ENCODE results near the gene PDSS1.
A peak's percentile ranks its signal among the peaks of the same experiment; 100 is the strongest.
"Not testable (repeated sequence)": the region's sequence is repeated elsewhere in the genome, so short reads cannot be mapped to it uniquely, and the experiment has no call there.

PDSS1 gene, protein sequence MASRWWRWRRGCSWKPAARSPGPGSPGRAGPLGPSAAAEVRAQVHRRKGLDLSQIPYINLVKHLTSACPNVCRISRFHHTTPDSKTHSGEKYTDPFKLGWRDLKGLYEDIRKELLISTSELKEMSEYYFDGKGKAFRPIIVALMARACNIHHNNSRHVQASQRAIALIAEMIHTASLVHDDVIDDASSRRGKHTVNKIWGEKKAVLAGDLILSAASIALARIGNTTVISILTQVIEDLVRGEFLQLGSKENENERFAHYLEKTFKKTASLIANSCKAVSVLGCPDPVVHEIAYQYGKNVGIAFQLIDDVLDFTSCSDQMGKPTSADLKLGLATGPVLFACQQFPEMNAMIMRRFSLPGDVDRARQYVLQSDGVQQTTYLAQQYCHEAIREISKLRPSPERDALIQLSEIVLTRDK

DNA sequence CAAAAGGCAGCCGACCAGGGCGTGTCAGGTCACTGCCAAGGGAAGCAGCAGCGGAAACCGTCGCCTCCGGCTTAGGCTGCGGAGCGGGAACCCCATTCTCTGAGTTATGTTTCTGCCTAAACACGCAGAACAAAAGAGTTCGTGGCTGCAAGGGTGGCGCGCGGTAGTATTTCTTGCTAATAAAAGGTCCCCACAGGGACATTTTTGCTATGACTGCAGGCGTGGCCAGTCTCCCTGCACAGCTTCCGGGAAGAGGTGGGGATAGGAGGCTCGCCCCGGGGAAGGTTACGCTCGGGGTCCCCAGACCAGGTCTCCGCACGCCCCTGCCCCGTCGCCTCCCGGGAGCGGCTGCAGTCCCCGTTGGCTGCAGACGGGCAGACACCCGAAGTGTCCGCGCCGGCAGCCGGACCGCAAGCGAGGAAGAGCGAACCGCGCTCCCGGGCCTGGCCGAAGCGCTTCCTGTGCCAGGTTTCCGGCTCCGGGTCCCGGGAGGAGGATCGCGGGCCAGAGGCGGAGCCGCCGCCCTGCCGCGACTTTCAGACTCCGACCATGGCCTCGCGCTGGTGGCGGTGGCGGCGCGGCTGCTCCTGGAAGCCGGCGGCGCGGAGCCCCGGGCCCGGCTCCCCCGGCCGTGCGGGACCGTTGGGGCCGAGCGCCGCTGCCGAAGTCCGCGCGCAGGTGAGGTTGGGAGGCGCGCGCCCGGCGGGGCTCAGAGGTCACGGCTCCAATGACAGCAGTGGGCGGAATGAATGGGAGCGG, at the start of gene PDSS1:
PDSS1 (plus strand) TSS at position 539 of the 759 bp plus-strand sequence; CDS start at position 550, 11 bp downstream.
- peaks cover 36% of the 10 kb centered on the region for H3K36me3 Mint-ChIP-seq (ENCODE audit: low read depth)
- no peaks in the 10 kb centered on the region for H3K9me3 Mint-ChIP-seq
- peak within 1 kb of the TSS; percentile 100 for H3K4me3 Mint-ChIP-seq
- H3K27ac Mint-ChIP-seq = peak within 1 kb of the TSS; percentile 98
- peak; percentile 72 for DNase-seq
- no peaks in the 10 kb centered on the region for H3K27me3 Mint-ChIP-seq
- ATAC-seq = peak; percentile 87
- peaks cover 36% of the 10 kb centered on the region for H3K4me1 Mint-ChIP-seq

DNA sequence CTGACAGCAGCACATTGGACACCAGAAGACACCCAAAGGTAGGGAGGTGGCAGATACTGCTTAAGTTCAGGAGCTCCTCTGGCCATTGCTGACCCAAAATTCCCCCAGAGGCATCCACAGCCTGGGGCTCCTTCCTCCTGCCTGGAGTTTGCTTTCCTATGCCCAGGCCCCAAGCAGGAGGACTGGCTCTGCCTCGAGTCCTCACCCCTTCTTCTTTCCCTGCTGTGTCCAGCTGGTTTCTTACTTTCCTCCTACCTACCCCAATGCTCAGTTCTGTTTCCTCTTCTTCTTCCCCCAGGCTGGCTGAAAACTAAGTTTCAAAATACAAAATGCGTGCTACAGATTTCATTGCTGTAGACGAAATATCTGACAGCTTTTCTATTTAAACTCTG, 49.3 kb upstream of the PDSS1 start:
- H3K36me3 Mint-ChIP-seq (ENCODE audit: low read depth); ATAC-seq; H3K9me3 Mint-ChIP-seq; DNase-seq; H3K27ac Mint-ChIP-seq; H3K27me3 Mint-ChIP-seq; H3K4me1 Mint-ChIP-seq; H3K4me3 Mint-ChIP-seq: not testable (repeated sequence)

DNA sequence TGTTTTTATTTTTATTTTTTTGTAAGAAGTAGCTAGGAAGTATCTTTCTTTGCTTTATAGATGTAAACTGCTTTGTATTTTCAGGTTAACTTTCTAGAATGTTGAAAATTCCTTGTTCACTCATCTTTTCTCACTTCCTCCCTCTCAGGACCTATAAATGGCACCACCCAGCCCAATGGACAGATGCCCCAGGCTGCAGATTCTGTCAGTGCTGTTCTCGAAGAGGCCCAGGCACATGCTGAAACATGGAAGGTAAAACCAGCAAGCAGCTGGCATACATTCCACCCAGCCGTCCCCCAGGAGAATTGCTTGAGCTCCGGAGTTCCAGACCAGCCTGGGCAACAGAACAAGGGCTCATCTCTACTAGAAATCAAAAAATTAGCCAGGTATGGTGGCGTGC, 47.1 kb upstream of the PDSS1 start:
- no peaks in the 10 kb centered on the region for H3K9me3 Mint-ChIP-seq
- peaks cover 2% of the 10 kb centered on the region for H3K27me3 Mint-ChIP-seq
- no peak overlapping the region for H3K4me3 Mint-ChIP-seq
- H3K27ac Mint-ChIP-seq = no peak overlapping the region
- no peaks in the 10 kb centered on the region for H3K36me3 Mint-ChIP-seq (ENCODE audit: low read depth)
- DNase-seq = no peak
- no peak for ATAC-seq
- H3K4me1 Mint-ChIP-seq = no peaks in the 10 kb centered on the region

DNA sequence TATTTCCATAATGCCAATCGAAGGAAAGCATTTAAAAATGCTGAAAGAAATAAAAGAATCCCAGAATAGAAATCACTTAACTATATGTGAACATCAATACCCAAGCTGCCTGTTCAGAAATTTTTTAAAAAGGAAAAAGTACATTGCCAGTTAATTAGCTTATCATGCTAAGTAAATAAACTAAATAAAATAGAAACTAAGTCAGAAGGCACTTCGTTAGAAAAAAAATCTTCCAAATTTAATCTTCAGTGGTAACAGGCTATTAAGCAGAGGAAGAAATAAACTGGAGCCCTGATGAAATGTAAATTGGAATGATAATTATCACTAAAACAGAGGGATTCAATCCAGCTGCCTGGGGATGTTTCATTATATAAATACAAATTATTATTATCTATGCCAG, 46.0 kb upstream of the PDSS1 start:
- H3K4me3 Mint-ChIP-seq; H3K27ac Mint-ChIP-seq; H3K36me3 Mint-ChIP-seq (ENCODE audit: low read depth); H3K9me3 Mint-ChIP-seq; H3K4me1 Mint-ChIP-seq; DNase-seq; H3K27me3 Mint-ChIP-seq; ATAC-seq: not testable (repeated sequence)

DNA sequence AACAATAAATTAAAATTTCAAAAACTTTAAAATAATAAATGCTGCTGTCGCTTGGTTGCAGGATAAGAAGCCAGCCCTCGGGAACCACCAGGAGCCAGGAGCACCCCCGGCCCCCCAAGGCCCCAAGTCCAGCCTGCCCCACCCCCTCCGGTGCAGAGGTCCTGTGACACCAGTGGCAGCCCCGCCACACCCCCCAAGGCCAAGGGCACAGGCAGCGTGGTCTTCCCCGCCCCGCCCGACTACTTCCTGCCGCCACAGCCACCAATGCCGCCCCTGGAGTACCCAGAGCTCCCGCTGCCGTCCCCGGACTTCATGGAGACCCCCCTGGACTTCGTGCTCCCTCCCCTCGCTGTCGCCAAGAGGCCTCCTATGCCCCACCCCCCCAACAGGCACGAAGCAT, 44.5 kb upstream of the PDSS1 start:
- ATAC-seq = no peak
- H3K4me1 Mint-ChIP-seq = no peaks in the 10 kb centered on the region
- H3K4me3 Mint-ChIP-seq = no peak overlapping the region
- no peak for DNase-seq
- peaks cover 2% of the 10 kb centered on the region for H3K27me3 Mint-ChIP-seq
- no peaks in the 10 kb centered on the region for H3K9me3 Mint-ChIP-seq
- no peak overlapping the region for H3K27ac Mint-ChIP-seq
- no peaks in the 10 kb centered on the region for H3K36me3 Mint-ChIP-seq (ENCODE audit: low read depth)

DNA sequence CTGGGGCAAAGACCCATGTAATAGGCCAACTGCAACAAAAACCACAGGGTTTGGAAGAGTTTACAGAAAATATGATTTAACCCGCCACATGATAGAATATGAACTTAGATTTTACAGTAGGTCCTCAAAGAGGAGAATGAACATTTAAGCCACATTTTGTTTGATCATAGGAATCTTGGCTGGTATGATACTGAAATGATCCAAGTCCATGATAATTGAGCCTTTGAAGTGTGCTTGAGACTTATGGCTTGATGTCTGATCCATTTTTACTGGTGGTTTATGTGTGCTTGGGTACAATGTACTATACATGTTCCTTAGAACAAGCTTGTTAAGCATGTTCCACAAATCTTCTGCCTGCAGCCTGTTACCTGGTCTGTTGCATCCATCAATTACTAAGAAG, 41.8 kb upstream of the PDSS1 start:
- ATAC-seq (no peak), DNase-seq (no peak)
- H3K27ac Mint-ChIP-seq = no peak overlapping the region
- H3K4me1 Mint-ChIP-seq = no peaks in the 10 kb centered on the region
- no peaks in the 10 kb centered on the region for H3K9me3 Mint-ChIP-seq
- H3K36me3 Mint-ChIP-seq (ENCODE audit: low read depth) = no peaks in the 10 kb centered on the region
- no peaks in the 10 kb centered on the region for H3K27me3 Mint-ChIP-seq
- H3K4me3 Mint-ChIP-seq = no peak overlapping the region

DNA sequence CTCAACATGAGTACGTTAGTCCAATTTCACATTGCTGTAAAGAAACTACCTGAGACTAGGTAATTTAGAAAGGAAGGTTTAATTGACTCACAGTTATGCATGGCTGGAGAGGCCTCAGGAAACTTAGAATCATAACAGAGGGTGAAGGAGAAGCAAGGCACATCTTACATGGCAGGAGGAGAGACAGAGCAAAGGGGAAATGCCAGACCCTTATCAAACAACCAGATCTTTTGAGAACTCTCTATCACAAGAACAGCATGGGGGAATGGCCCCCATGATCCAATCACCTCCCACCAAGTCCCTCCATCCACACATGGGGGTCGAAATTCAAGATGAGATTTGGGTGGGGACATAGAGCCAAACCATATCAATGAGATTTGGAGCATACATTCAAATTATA, 34.6 kb upstream of the PDSS1 start:
- DNase-seq = no peak
- peaks cover 2% of the 10 kb centered on the region for H3K27me3 Mint-ChIP-seq
- H3K4me1 Mint-ChIP-seq = no peaks in the 10 kb centered on the region
- no peak for ATAC-seq
- H3K36me3 Mint-ChIP-seq (ENCODE audit: low read depth) = no peaks in the 10 kb centered on the region
- H3K9me3 Mint-ChIP-seq = peaks cover 6% of the 10 kb centered on the region
- H3K4me3 Mint-ChIP-seq = no peak overlapping the region
- H3K27ac Mint-ChIP-seq = no peak overlapping the region

DNA sequence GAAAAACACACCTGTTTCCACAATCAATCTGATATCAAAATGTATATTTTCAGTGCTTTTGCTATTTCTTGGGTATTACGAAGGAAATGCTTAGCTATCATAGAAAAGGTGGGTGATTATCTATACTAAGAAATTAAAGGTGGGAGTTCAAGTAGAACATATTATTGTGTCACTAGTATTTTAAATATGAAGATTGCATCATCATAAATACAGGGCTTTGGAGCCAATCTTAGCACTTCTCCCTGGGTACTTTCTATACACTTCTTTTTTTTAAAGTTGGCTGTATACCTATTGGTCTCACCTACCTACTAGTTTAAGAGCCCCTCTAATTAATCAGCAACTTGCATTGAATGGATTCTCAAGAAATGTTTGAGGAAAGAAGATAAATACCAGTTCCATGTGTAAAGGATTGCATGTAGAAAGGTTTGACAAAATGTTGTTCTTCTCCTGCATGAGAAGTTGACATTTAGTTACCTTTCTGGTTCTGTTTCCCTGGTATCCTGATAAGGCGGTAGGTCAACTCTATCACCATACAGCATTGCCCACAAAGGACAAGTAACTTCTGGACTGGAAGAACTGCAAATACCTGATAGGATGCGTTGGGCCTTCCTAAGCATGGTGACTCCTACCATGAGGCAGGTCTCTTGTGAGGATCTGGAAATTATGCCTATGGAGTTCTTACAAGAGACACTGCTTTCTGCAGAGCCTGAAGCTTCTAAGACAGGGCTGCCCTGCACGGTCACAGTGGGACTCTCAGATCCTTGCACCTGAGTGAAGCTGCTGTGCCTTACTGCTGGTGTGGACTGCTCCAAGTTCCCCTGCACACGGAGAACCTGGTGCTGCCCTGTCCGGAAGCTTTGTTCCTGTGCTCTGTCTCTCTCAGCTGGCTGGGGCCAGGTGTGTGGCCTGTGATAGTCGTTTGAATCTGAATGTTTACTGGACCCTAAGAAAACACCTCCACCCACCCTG, 32.1 kb upstream of the PDSS1 start:
- no peak for ATAC-seq
- no peak overlapping the region for H3K27ac Mint-ChIP-seq
- peaks cover 6% of the 10 kb centered on the region for H3K9me3 Mint-ChIP-seq
- H3K4me1 Mint-ChIP-seq = no peaks in the 10 kb centered on the region
- no peaks in the 10 kb centered on the region for H3K36me3 Mint-ChIP-seq (ENCODE audit: low read depth)
- no peak for DNase-seq
- no peak overlapping the region for H3K4me3 Mint-ChIP-seq
- H3K27me3 Mint-ChIP-seq = peaks cover 2% of the 10 kb centered on the region

DNA sequence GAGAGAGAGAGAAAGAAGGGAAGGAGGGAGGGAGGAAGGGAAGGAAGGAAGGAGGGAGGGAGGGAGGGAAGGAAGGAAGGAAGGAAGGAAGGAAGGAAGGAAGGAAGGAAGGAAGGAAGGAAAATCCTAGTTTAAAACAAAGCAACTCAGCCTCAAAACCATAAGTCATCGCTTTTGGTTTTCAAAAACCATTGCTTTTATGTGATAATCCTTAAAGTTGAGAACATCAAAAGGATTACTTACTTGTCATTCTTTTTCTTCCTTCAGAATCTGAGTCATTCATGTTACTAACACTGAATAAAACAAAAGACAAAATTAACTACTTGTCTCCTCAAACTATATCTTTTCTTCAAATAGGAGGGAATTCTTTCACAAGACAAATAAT, 21.6 kb upstream of the PDSS1 start:
- no peak overlapping the region for H3K4me3 Mint-ChIP-seq
- ATAC-seq = no peak
- H3K27me3 Mint-ChIP-seq = no peaks in the 10 kb centered on the region
- peaks cover 2% of the 10 kb centered on the region for H3K4me1 Mint-ChIP-seq
- DNase-seq = no peak
- no peak overlapping the region for H3K27ac Mint-ChIP-seq
- no peaks in the 10 kb centered on the region for H3K9me3 Mint-ChIP-seq
- H3K36me3 Mint-ChIP-seq (ENCODE audit: low read depth) = no peaks in the 10 kb centered on the region

DNA sequence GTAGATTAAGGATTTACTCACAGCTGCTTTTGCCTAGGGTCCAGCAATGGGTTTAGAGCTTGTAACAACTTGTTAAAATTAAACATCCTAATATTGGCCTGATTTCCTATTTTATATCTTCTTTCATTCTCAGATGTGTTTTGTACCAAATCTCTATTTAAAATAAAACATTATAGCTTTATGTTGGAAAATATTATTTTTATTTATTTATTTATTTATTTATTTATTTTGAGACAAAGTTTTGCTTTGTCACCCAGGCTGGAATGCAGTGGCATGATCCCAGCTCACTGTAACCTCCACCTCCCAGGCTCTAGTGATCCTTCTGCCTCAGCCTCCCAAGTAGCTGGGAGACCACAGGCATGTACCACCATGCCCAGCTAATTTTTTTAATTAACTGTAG, 17.9 kb upstream of the PDSS1 start:
- ATAC-seq (no peak), DNase-seq (no peak)
- H3K9me3 Mint-ChIP-seq = no peaks in the 10 kb centered on the region
- no peaks in the 10 kb centered on the region for H3K27me3 Mint-ChIP-seq
- H3K4me3 Mint-ChIP-seq = no peak overlapping the region
- H3K4me1 Mint-ChIP-seq = peaks cover 22% of the 10 kb centered on the region
- H3K27ac Mint-ChIP-seq = no peak overlapping the region
- no peaks in the 10 kb centered on the region for H3K36me3 Mint-ChIP-seq (ENCODE audit: low read depth)

DNA sequence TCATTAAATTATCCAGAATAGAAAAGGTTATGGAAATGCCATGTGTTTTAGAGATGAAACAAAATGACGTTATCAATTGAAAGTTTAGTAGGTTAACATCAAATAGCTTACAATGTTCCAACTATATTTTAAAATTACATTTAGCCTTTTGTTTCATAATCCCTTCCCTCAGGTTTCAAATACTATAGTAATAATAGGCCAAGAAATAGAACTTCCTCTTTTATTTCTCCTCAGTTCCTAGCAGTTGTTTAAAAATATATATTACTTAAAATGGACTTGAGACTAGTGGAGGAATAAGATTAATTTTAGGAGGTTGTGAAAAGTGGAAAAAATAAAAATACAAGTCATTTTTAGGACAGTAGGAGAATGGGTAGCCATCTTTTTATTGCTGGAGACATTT, 16.4 kb upstream of the PDSS1 start:
- Mint-ChIP-seq H3K9me3 (no peaks in the 10 kb centered on the region), H3K4me3 (no peak overlapping the region), H3K27me3 (no peaks in the 10 kb centered on the region), H3K27ac (no peak overlapping the region), H3K4me1 (peaks cover 28% of the 10 kb centered on the region), H3K36me3 (ENCODE audit: low read depth) (no peaks in the 10 kb centered on the region)
- ATAC-seq (no peak), DNase-seq (no peak)

DNA sequence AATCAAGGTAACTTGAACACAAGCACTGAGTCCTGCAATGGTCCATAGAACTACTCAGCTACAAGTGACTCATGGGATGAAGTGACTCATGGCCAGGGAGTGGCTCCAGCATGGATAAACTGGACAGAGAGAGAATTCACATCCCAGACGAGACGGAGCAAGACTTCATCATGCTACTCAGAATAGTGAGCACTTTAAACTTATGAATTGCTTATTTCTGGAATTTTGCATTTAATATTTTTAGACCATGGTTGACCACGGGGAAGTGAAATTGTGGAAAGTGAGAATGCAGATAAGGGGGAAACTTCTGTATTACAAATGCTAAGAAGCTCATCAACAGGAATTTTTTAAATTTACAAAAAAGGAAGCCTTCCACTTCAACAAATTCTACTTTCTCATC, 15.5 kb upstream of the PDSS1 start:
- Mint-ChIP-seq H3K4me1 (peaks cover 28% of the 10 kb centered on the region), H3K27ac (peak overlapping the region; percentile 49)
- not testable (repeated sequence) for H3K36me3 Mint-ChIP-seq (ENCODE audit: low read depth); H3K9me3 Mint-ChIP-seq; H3K27me3 Mint-ChIP-seq; ATAC-seq; H3K4me3 Mint-ChIP-seq; DNase-seq

DNA sequence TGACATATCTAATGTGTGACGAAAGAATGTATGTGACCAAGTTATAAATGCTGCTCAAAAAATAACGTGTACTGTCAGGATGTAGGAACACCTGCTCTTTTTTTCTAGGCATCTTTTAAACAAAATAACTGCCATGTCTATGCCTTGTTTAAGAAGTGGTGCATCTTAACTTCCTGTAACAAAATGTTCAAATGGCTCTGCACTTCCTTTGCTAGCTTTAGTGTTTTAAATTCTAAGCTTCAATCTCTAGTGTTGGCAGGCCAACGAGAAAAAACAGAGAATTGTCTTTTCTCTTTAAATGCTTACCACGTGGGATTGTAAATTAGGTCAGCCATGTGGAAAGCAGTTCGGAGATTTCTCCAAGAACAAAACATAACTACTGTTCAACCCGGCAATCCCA, 14.6 kb upstream of the PDSS1 start:
- H3K4me1 Mint-ChIP-seq = peaks cover 28% of the 10 kb centered on the region
- DNase-seq = no peak
- H3K4me3 Mint-ChIP-seq = no peak overlapping the region
- no peaks in the 10 kb centered on the region for H3K9me3 Mint-ChIP-seq
- H3K27me3 Mint-ChIP-seq = no peaks in the 10 kb centered on the region
- no peaks in the 10 kb centered on the region for H3K36me3 Mint-ChIP-seq (ENCODE audit: low read depth)
- ATAC-seq = no peak
- no peak overlapping the region for H3K27ac Mint-ChIP-seq

DNA sequence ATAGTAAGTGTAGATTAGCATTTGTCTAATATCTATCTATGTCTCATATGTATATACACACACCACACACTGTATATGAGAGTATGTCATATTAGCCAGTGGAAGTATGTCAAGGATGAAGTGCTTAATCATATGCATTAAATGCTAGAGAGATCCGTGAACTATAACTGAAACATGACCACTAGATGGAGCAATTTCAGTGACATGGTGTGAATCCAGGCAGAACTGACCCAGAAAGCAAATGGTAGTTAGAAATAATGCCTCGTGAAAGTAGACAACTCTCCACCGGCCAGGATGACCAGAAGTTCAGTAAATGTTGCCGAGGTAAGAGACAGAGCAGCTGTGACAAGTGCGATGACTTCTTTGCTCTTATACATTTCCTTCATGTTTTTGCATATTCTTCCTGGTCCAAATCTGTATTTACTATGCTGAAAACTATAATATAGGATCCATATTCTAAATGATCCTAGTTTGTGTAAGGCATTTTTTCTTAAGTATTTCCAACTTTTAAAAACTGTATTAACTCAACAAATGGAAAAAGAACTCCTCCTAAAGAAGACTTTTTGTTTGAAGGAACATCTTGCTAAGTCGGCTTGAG, 12.7 kb upstream of the PDSS1 start:
- not testable (repeated sequence) for H3K9me3 Mint-ChIP-seq; H3K4me3 Mint-ChIP-seq; DNase-seq; H3K36me3 Mint-ChIP-seq (ENCODE audit: low read depth); H3K27me3 Mint-ChIP-seq; H3K27ac Mint-ChIP-seq
- H3K4me1 Mint-ChIP-seq = peaks cover 33% of the 10 kb centered on the region
- ATAC-seq = peak; percentile 89
